HG03432 (cell line): ENCODE data around the gene CLIP4.

ENCODE experiments used
- ATAC-seq: cut with Tn5 transposase; IDR thresholded peaks from one replicate; pipeline ENCODE4 v1.9.1; 2021; ENCODE audit warnings: mild to moderate bottlenecking, moderate library complexity; ENCODE audit not compliant: unreplicated experiment

CLIP4 gene

GRCh38 chr2:29218550-29219125 is 103.4 kb downstream of the CLIP4 start:
- no peak for ATAC-seq

- ATAC-seq, result no peak
Measured at GRCh38 chr2:29219374-29219773, 104.2 kb downstream of the CLIP4 start.

GRCh38 chr2:29220506-29221270 is 105.5 kb downstream of the CLIP4 start:
- no peak for ATAC-seq

- ATAC-seq, result no peak
Measured at GRCh38 chr2:29222381-29223179, 107.4 kb downstream of the CLIP4 start.

GRCh38 chr2:29223257-29223656 is 108.0 kb downstream of the CLIP4 start:
- ATAC-seq, result no peak

GRCh38 chr2:29223851-29224692 is 108.9 kb downstream of the CLIP4 start:
- no peak for ATAC-seq

- ATAC-seq, result no peak
Measured at GRCh38 chr2:29224693-29225551, 109.7 kb downstream of the CLIP4 start.

GRCh38 chr2:29225814-29226213 is 110.6 kb downstream of the CLIP4 start:
- ATAC-seq, result no peak

GRCh38 chr2:29226375-29226774 is 111.2 kb downstream of the CLIP4 start:
- ATAC-seq, result no peak

GRCh38 chr2:29226808-29227207 is 111.6 kb downstream of the CLIP4 start:
- ATAC-seq, result no peak

- ATAC-seq, result no peak
Measured at GRCh38 chr2:29227935-29228675, 112.9 kb downstream of the CLIP4 start.

GRCh38 chr2:29228947-29229346 is 113.7 kb downstream of the CLIP4 start:
- ATAC-seq, result no peak

- ATAC-seq, result no peak
Measured at GRCh38 chr2:29229640-29230039, 114.4 kb downstream of the CLIP4 start.

GRCh38 chr2:29232041-29232440 is 116.8 kb downstream of the CLIP4 start:
- ATAC-seq, result no peak

GRCh38 chr2:29233428-29233827 is 118.2 kb downstream of the CLIP4 start:
- ATAC-seq, result no peak

GRCh38 chr2:29235411-29235810 is 120.2 kb downstream of the CLIP4 start:
- ATAC-seq, result no peak

- no peak for ATAC-seq
Measured at GRCh38 chr2:29236074-29236473, 120.9 kb downstream of the CLIP4 start.

- no peak for ATAC-seq
Measured at GRCh38 chr2:29238497-29238896, 123.3 kb downstream of the CLIP4 start.
